Stomach smooth muscle (tissue), 2 donors: Measurements from ENCODE around the gene SYTL3.
"Not testable (repeated sequence)": the region's sequence is repeated elsewhere in the genome, so short reads cannot be mapped to it uniquely, and the experiment has no call there.

Experiments used
- H3K27ac ChIP-seq: one replicate; pipeline ENCODE4 v1.7.0; 2013; ENCODE audit warnings: mild to moderate bottlenecking, low read length, inconsistent platforms
- H3K27me3 ChIP-seq, 2 donors: one replicate each; pipeline ENCODE4 v1.7.0; 2013; ENCODE audit warnings: low read length in 2 of 2; ENCODE audit not compliant: insufficient read depth in 2 of 2, control insufficient read depth in 1 of 2
- H3K36me3 ChIP-seq, 2 donors: one replicate each; pipeline ENCODE4 v1.7.0; 2013; ENCODE audit warnings: low read length in 2 of 2; ENCODE audit not compliant: control insufficient read depth in 2 of 2, insufficient read depth in 2 of 2
- H3K4me1 ChIP-seq: one replicate; pipeline ENCODE4 v1.7.0; 2013; ENCODE audit warnings: low read length; ENCODE audit not compliant: control insufficient read depth, insufficient read depth
- H3K4me3 ChIP-seq, 2 donors: one replicate each; pipeline ENCODE4 v1.7.0; 2013; ENCODE audit warnings: low read length in 2 of 2
- H3K9ac ChIP-seq, 2 donors: one replicate each; pipeline ENCODE4 v1.7.0; 2013; ENCODE audit warnings: low read length in 2 of 2, mild to moderate bottlenecking in 1 of 2
- H3K9me3 ChIP-seq, 2 donors: one replicate each; pipeline ENCODE4 v1.7.0; 2013; ENCODE audit warnings: low read length in 2 of 2; ENCODE audit not compliant: control insufficient read depth in 2 of 2
- donor health status: healthy.
- donor health status: Pancreatic carcinoma.

Gene SYTL3

DNA sequence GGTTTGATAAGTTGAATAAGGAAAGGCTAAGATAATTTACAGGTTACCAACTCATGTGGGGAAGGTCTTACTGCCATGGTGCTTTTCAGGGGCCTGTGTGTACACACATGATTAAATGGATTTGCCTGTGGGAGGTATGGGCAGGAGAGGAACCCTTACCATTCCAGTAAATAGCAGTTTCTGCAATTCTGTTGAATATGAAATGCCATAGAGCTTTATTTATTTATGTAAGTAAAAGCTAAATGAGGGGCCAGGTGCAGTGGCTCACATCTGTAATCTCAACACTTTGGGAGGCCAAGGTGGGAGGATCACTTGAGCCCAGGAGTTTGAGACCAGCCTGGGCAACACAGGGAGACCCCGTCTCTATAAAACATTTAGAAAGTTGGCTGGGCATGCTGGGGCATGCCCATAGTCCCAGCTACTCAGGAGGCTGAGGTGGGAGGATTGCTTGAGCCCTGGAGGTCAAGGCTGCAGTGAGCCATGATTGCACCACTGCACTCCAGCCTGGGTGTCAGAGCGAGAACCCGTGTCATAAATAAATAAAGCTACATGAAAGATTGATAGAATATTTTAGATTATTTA, 17.2 kb upstream of the SYTL3 start:
- Histone ChIP-seq H3K27ac (peak overlapping the region; percentile 46), H3K36me3 (peaks cover 20 to 26% of the 10 kb centered on the region in 2 donors), H3K4me1 (peaks cover 16% of the 10 kb centered on the region)
- H3K9me3 ChIP-seq, H3K4me3 ChIP-seq, H3K27me3 ChIP-seq, H3K9ac ChIP-seq: not testable (repeated sequence)

DNA sequence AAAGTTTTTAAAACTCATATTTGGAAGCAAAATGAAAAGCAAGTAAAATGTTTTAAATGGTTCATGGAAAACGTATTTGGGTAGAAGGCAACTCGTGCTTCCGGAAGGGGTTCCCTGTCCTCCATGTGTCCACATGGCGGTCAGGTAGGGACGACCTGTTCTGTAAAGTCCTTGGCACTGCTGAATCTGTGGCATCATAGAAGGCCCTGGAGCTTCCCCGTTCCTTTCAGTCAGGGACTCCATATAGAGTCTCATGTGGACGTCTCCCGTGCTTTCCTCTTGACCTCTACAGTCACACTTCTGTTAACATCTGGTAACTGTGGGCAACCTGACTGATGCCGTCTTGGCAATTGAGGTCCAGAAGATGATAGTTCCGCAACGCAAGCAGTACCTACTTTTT, 16.7 kb upstream of the SYTL3 start:
- Histone ChIP-seq H3K4me1 (peaks cover 16% of the 10 kb centered on the region), H3K4me3 (no peak overlapping the region), H3K36me3 (peaks cover 21 to 27% of the 10 kb centered on the region in 2 donors), H3K9me3 (no peaks in the 10 kb centered on the region), H3K9ac (no peak overlapping the region), H3K27me3 (no peaks in the 10 kb centered on the region), H3K27ac (no peak overlapping the region)

DNA sequence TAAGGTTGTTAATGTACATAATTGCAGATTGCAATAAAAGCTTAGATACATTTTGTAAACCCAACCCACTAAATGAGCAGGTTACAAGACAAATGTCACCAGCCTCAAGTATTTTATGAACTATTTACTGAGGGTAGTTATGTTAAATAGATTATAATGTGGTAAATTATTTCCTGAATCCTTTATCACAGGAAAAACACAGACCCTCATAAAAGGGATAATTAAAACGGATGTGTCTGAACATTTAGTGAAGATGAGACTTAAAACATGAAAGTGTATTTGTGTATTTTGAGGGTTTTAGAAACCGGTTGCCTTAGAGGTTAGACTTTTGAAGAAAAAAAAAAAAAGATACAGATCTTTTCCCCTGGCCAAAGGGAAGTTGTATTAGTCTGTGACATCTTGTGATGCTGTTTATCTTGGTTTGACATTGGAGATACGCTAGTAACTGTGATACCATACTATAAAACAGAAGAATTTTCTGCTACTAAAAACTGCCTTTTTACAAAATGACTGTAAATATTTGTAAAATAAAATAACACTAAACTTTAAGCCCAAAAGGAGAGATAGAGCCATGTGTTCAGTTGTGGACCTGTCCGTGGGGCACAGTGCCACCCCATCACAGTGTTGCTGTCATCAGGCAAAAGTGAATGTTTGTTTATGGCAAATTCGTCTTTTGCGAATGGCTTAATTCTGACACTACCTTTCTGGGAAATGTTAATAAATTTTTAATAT, 15.0 kb upstream of the SYTL3 start:
- H3K9ac ChIP-seq, result no peak overlapping the region
- H3K4me3 ChIP-seq, result no peak overlapping the region
- H3K36me3 ChIP-seq, result peaks cover 24 to 25% of the 10 kb centered on the region in 2 donors
- H3K27me3 ChIP-seq, result no peaks in the 10 kb centered on the region
- H3K27ac ChIP-seq, result no peak overlapping the region
- peaks cover 16% of the 10 kb centered on the region for H3K4me1 ChIP-seq
- H3K9me3 ChIP-seq, result no peaks in the 10 kb centered on the region

DNA sequence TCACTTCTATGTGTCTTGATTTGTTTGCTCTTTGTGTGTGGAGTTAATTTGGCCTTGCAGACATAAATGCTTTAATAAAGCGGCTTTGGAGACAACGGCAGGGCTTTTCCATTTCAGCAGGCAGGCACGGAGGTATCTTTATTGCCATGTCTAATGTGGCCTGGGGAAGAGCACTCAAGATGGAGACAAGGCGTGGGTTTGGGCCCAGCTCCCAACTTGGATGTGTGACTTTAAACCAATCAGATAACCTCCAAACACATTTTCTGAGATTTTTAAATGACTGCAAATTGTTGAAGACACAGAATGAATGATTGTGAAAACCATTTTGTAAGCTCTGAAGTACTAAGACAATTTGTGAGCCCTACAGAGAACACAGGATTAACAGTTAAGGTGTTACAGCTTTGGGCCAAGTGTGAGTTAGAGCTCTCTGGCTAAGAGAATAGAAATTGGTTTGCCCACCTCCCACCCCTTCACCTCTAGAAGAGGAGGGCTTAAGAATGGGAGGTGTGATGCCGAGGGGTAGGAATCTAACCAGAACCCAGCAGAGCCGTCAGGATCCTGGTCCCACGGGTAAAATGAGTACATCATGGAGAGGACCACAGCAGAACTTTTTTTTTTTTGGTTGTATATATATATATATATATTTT, 14.3 kb upstream of the SYTL3 start:
- Histone ChIP-seq H3K9ac (no peak overlapping the region), H3K36me3 (peaks cover 24 to 27% of the 10 kb centered on the region in 2 donors), H3K27ac (no peak overlapping the region), H3K9me3 (no peaks in the 10 kb centered on the region), H3K27me3 (no peaks in the 10 kb centered on the region), H3K4me1 (peaks cover 21% of the 10 kb centered on the region), H3K4me3 (no peak overlapping the region)

DNA sequence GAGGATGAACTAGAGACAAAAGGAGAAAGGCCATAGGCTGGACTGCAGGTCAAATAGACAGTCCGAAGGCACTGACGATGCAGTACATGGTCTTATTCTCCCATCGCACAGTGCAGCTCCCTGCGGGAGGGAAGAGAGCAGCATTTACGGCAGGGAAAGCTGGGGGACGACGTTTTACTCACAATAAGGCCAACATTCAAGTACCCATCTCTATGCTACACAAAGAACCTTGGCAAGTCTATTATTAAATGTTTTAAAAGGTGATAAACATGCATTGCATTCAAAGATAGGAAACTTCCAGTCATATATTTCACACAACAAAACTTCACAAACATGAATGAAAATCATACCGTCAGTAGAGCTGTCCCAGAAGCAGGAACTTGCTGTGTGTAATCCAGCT, 13.1 kb upstream of the SYTL3 start:
- H3K27ac ChIP-seq, result no peak overlapping the region

DNA sequence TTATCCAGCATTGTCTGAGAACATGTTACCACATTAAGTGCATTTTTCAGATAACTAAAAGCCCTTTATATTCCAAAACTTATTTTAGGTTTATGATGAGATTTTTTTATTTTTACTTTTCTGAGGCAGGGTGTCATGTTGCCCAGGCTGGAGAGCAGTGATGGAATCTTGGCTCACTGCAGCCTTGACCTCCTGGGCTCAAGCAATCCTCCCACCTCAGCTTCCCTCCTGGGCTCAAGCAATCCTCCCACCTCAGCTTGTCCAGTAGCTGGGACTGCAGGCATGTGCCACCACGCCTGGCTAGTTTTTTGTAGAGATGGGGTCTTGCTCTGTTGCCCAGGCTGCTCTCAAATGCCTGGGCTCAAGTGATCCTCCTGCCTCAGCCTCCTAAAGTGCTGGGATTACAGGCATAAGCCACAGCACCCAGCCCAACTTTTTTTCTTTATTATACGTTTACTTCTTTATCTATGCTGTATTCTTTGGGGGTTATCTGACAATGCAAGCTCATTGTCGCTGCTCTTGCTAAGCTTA, 11.5 kb upstream of the SYTL3 start:
- Histone ChIP-seq H3K27ac (no peak overlapping the region), H3K4me3 (no peak overlapping the region), H3K36me3 (peaks cover 15 to 21% of the 10 kb centered on the region in 2 donors), H3K27me3 (no peaks in the 10 kb centered on the region), H3K4me1 (peaks cover 23% of the 10 kb centered on the region), H3K9ac (no peak overlapping the region), H3K9me3 (no peaks in the 10 kb centered on the region)

More for the DNA sequence above, 13.1 kb upstream of the SYTL3 start:
- Histone ChIP-seq H3K9me3 (no peaks in the 10 kb centered on the region), H3K4me1 (peaks cover 12% of the 10 kb centered on the region), H3K4me3 (no peak overlapping the region), H3K36me3 (peaks cover 20 to 21% of the 10 kb centered on the region in 2 donors), H3K9ac (no peak overlapping the region), H3K27me3 (no peaks in the 10 kb centered on the region)

DNA sequence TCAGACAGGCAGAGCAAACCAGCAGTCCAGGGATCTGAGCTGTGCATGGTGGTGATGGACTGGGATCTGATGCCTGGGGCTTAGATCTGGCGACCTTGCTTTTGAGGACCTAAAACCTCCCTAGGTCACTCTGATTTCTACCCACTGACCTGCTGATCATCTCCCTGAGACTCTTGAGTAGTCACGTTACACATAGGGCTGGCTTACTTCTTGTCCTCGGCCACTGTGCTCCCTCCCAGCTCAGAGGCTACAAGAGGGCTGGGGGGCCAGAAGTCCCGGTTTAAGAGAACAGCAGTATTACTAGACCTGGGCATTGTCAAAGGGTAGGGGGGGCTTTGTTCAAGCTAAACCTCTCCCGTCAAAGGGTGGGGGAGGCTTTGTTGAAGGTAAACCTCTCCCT, 10.8 kb upstream of the SYTL3 start:
- H3K27ac ChIP-seq, result no peak overlapping the region
- peaks cover 23% of the 10 kb centered on the region for H3K4me1 ChIP-seq
- no peaks in the 10 kb centered on the region for H3K27me3 ChIP-seq
- peaks cover 15 to 21% of the 10 kb centered on the region in 2 donors for H3K36me3 ChIP-seq
- no peak overlapping the region for H3K9ac ChIP-seq
- H3K9me3 ChIP-seq, result no peaks in the 10 kb centered on the region
- H3K4me3 ChIP-seq, result no peak overlapping the region

DNA sequence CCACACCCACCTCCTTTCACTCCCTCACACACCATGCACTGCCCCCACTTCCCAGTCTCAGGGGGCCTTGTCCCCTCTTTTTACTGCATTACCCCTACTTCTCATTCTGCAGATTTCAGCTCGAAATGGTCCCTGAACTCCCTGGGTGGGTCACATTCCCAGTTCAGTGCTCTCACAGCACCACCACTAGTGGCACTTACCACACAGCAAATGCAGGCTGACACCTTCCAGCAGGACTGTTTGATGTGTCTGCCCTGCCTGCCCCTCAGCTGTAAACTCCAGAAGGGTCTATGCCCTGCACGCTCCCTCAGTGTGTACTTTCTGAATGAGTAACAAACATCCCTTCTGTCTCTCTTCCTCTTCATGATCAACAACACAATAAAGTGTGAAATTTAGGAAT, 9.3 kb upstream of the SYTL3 start:
- Histone ChIP-seq H3K27ac (no peak overlapping the region), H3K4me1 (peaks cover 30% of the 10 kb centered on the region), H3K27me3 (no peaks in the 10 kb centered on the region), H3K9me3 (no peaks in the 10 kb centered on the region), H3K4me3 (no peak overlapping the region), H3K9ac (peak overlapping the region in 1 of 2 donors; percentile 21), H3K36me3 (peaks cover 15% of the 10 kb centered on the region in 2 donors)

DNA sequence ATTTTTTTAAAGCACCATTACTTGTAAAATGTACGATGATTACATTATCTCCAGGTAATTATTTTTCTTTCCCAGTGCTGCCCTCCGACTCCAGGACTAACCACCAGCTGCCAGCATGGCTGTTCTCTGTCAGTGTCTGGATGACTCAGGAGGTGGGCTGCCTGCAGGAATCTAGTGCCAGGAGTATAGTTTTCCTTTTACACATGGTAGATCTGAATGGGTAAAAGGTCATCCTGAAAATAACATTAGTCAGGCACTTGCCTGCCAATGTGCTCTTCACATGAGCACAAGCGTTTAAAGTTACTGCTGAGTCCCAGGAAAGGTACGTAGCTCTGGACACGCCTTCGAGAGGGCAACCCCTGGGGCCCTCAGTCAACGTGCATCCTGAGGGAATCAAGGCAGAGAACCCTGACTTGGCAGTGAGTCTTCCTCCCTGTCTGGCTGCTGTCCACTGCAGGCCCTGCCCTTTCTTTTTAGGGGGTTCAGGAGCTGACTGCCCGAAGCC, 7.7 kb upstream of the SYTL3 start:
- Histone ChIP-seq H3K4me1 (peaks cover 30% of the 10 kb centered on the region), H3K27me3 (no peaks in the 10 kb centered on the region), H3K9ac (peak overlapping the region; percentile 2 to 13), H3K27ac (peak overlapping the region; percentile 37), H3K36me3 (peaks cover 9 to 10% of the 10 kb centered on the region in 2 donors), H3K4me3 (peak overlapping the region in 1 of 2 donors; percentile 52), H3K9me3 (no peaks in the 10 kb centered on the region)

DNA sequence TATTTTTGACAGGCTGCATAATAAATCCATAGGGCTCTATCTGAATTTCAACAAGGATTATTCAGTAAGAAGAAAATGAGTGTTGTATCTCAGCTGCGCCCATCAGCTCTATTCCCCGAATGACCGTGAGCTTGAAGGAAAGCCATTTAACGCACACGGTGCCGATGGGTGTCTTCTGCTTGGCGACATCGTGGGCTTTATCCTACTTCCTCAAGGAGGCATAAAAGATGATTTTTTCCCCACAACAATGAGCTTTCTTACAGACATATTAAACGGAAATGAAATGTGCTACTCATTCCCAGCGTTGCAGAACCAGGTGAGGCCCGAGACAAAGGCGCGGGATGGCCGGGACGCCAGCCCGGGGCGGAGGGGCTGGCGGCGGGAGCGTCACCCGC, 6.0 kb upstream of the SYTL3 start:
- no peaks in the 10 kb centered on the region for H3K27me3 ChIP-seq
- peak overlapping the region; percentile 79 to 91 for H3K4me3 ChIP-seq
- peaks cover 3 to 5% of the 10 kb centered on the region in 2 donors for H3K36me3 ChIP-seq
- peak overlapping the region; percentile 81 for H3K27ac ChIP-seq
- H3K9ac ChIP-seq, result peak overlapping the region; percentile 89 to 94
- peaks cover 30% of the 10 kb centered on the region for H3K4me1 ChIP-seq
- H3K9me3 ChIP-seq, result no peaks in the 10 kb centered on the region
